GM12878 (cell line): ENCODE results near the gene NFATC3. TPM values are rescaled to one million over a fixed set of nuclear protein-coding genes. Genes with fewer than 3 reads are reported as not detected.
A peak's percentile ranks its signal among the peaks of the same experiment; 100 is the strongest.

Experiments used
- ATAC-seq: fragments of 200-7000 bp; cut with Tn5 transposase; 3 replicates; pipeline ENCODE4 v1.9.1; 2020; ENCODE audit warnings: mild to moderate bottlenecking, moderate library complexity
- BruUV-seq: library from RNA; stranded (reverse); fragments of 400-500 nt; replicated peaks from 2 replicates; lab custom pipeline; 2021; lab: Mats Ljungman, UMichigan
- CTCF ChIA-PET: fragments of 300-600 bp; sonication (Branson Sonifier 250); formaldehyde crosslinking; extraction: SDS; loops from one replicate; lab custom pipeline; 2021; ENCODE audit warnings: inconsistent platforms; lab: Yijun Ruan, JAX
- POLR2A ChIA-PET: fragments of 350-600 bp; formaldehyde crosslinking; extraction: SDS; loops from one replicate; lab custom pipeline; 2021; ENCODE audit warnings: inconsistent platforms; lab: Charles Lee
- RAD21 ChIA-PET: fragments of 300-600 bp; sonication (Branson Sonifier 250); formaldehyde crosslinking; loops from one replicate; lab custom pipeline; 2023; ENCODE audit warnings: antibody characterized with exemption; ENCODE audit not compliant: unreplicated experiment; lab: Charles Lee
- SMC1A ChIA-PET: fragments of 300-600 bp; sonication (Branson Sonifier 250); formaldehyde crosslinking; loops from one replicate; lab custom pipeline; 2023; ENCODE audit not compliant: unreplicated experiment, uncharacterized antibody; lab: Charles Lee
- DNase-seq: peaks from one replicate; pipeline ENCODE4 v3.0.0-alpha.2; 2011; ENCODE audit warnings: low read depth, low spot score
- FAIRE-seq: peaks from 3 replicates; lab custom pipeline; 2011; peaks lifted over from hg19 to GRCh38; lab: Jason Lieb, UNC
- H2AFZ ChIP-seq: 2 replicates; pipeline ENCODE4 v1.6.0; 2011; ENCODE audit warnings: low read depth, low read length, control low read depth; ENCODE audit not compliant: control insufficient read depth
- H3K27ac ChIP-seq: 2 replicates; pipeline ENCODE4 v1.5.1; 2011; ENCODE audit warnings: control low read depth; ENCODE audit not compliant: control insufficient read depth, insufficient read depth
- H3K27me3 ChIP-seq, 2 experiments: replicated peaks in 1 of 2; 2 replicates each; pipeline versions ENCODE4 v1.6.0 to v1.6.1; 2011; ENCODE audit warnings: low read length in 1 of 2; ENCODE audit not compliant: control insufficient read depth in 2 of 2, insufficient read depth in 2 of 2
- H3K36me3 ChIP-seq, 2 experiments: 2 replicates each; pipeline ENCODE4 v1.5.1; 2011; ENCODE audit warnings: low read length in 1 of 2; ENCODE audit not compliant: control insufficient read depth in 2 of 2, insufficient read depth in 2 of 2
- H3K4me1 ChIP-seq: 2 replicates; pipeline ENCODE4 v1.6.1; 2011; ENCODE audit warnings: mild to moderate bottlenecking, low read length, moderate library complexity, mixed read lengths; ENCODE audit not compliant: control insufficient read depth, insufficient read depth
- H3K4me2 ChIP-seq: 2 replicates; pipeline ENCODE4 v1.6.0; 2011; ENCODE audit warnings: control low read depth; ENCODE audit not compliant: control insufficient read depth, insufficient read depth
- H3K4me3 ChIP-seq: fragments of 200-600 bp; sonication (generic); 2 replicates; pipeline ENCODE4 v1.5.1; 2016
- H3K79me2 ChIP-seq: 2 replicates; pipeline ENCODE4 v1.6.0; 2011; ENCODE audit warnings: low read length; ENCODE audit not compliant: control insufficient read depth, insufficient read depth
- H3K9ac ChIP-seq: 2 replicates; pipeline ENCODE4 v1.8.0; 2011; ENCODE audit warnings: low read length, control low read depth, mixed read lengths; ENCODE audit not compliant: control insufficient read depth, insufficient read depth
- H3K9me3 ChIP-seq: replicated peaks from 3 replicates; pipeline ENCODE4 v1.5.1; 2011; ENCODE audit warnings: mild to moderate bottlenecking, low read length; ENCODE audit not compliant: control insufficient read depth, insufficient read depth
- H4K20me1 ChIP-seq: 2 replicates; pipeline ENCODE4 v1.6.0; 2011; ENCODE audit not compliant: control insufficient read depth, insufficient read depth
- BRCA1 ChIP-seq: IDR thresholded peaks from 2 replicates; pipeline ENCODE4 v1.6.1; 2011; ENCODE audit warnings: low read depth, low read length, improper control_type of control experiment
- CHD1 ChIP-seq: IDR thresholded peaks from 2 replicates; pipeline ENCODE4 v1.6.1; 2012; ENCODE audit warnings: low read depth, low read length, improper control_type of control experiment
- IKZF2 ChIP-seq, 2 experiments: fragments of 450-650 bp; IDR thresholded peaks; 2 replicates each; pipeline ENCODE4 v1.6.1; 2017; ENCODE audit warnings: mild to moderate bottlenecking in 2 of 2, moderate library complexity in 2 of 2
- MEF2A ChIP-seq: IDR thresholded peaks from 2 replicates; pipeline ENCODE4 v1.6.1; 2011; ENCODE audit warnings: low read depth, mild to moderate bottlenecking, low read length, moderate library complexity; ENCODE audit not compliant: insufficient read depth
- MEF2B ChIP-seq: fragments of 450-650 bp; IDR thresholded peaks from 2 replicates; pipeline ENCODE4 v1.6.1; 2018; ENCODE audit warnings: mild to moderate bottlenecking, moderate library complexity; ENCODE audit not compliant: partially characterized antibody, poor library complexity, severe bottlenecking
- MLLT1 ChIP-seq: fragments of 450-650 bp; IDR thresholded peaks from 2 replicates; pipeline ENCODE4 v1.6.1; 2016; ENCODE audit warnings: mild to moderate bottlenecking
- NFIC ChIP-seq: IDR thresholded peaks from 2 replicates; pipeline ENCODE4 v1.6.1; 2012; ENCODE audit warnings: low read depth, mild to moderate bottlenecking, inconsistent platforms, low read length, moderate library complexity
- PBX3 ChIP-seq: IDR thresholded peaks from 2 replicates; pipeline ENCODE4 v1.6.1; 2011; ENCODE audit warnings: mild to moderate bottlenecking, low read depth, low read length, moderate library complexity; ENCODE audit not compliant: insufficient replicate concordance
- POLR2AphosphoS5 ChIP-seq: IDR thresholded peaks from 2 replicates; pipeline ENCODE4 v1.6.1; 2011; ENCODE audit warnings: mild to moderate bottlenecking, low read length, inconsistent platforms
- POU2F2 ChIP-seq: IDR thresholded peaks from 3 replicates; pipeline ENCODE4 v1.6.1; 2011; ENCODE audit warnings: low read depth, mild to moderate bottlenecking, low read length, borderline replicate concordance
- RAD21 ChIP-seq: IDR thresholded peaks from 2 replicates; pipeline ENCODE4 v1.6.1; 2011; ENCODE audit warnings: mild to moderate bottlenecking, low read depth, low read length, moderate library complexity; ENCODE audit not compliant: insufficient read depth
- RB1 ChIP-seq: fragments of 450-650 bp; formaldehyde crosslinking; IDR thresholded peaks from 2 replicates; pipeline ENCODE4 v1.6.1; 2017; ENCODE audit warnings: mild to moderate bottlenecking, borderline replicate concordance
- TCF12 ChIP-seq: IDR thresholded peaks from 2 replicates; pipeline ENCODE4 v1.6.1; 2011; ENCODE audit warnings: low read depth, mild to moderate bottlenecking, low read length
- WGBS: methylation state at CpG from one replicate; pipeline ENCODE4 v1.1.6; 2016; ENCODE audit warnings: low lambda C conversion rate; ENCODE audit not compliant: insufficient replicate concordance, insufficient coverage; ENCODE audit errors: missing lambda C conversion rate; 5-methylcytosine and 5-hydroxymethylcytosine counted together
- in situ Hi-C: fragments of 300-500 bp; cut with MboI; formaldehyde crosslinking; loops from 9 replicates; pipeline ENCODE4 v1.14.3; 2018; ENCODE audit warnings: mixed read lengths
- intact Hi-C: fragments of 100-400 bp; cut with micrococcal nuclease; formaldehyde crosslinking; loops from one replicate; pipeline ENCODE4 v1.14.2; 2022; ENCODE audit not compliant: unreplicated experiment
- polyA plus RNA-seq, 11 experiments: library from polyadenylated mRNA; depleted of rRNA in 4 of 11; unstranded in 6 of 11; stranded (reverse) in 5 of 11; fragments of >200 nt; fragmentation: Nextera tagmentation in 4 of 11; fragmentation: Illumina TruSeq in 1 of 11; extraction: Ambion mirVana in 4 of 11; extraction: Trizol in 1 of 11; gene quantifications; 1 replicate in 1 of 11; 2 replicates in 10 of 11; pipeline versions ENCODE4 v1.2.1 to v1.2.3, GENCODE V29; 2011 to 2016; ENCODE audit warnings: inconsistent platforms in 2 of 11, missing spikeins in 2 of 11, low read depth in 1 of 11
- total RNA-seq, 4 experiments: library from RNA; depleted of rRNA in 3 of 4; stranded (reverse); fragments of >200 nt in 3 of 4; fragmentation: Illumina TruSeq in 1 of 4; extraction: Trizol in 1 of 4; gene quantifications; 2 replicates each; pipeline versions ENCODE4 v1.2.1 to v1.2.3, GENCODE V29; 2013 to 2021

Gene NFATC3
- total and polyA plus RNA-seq, 10 of the 15 experiments (the other 5 are each of a cell fraction or from before 2014, with no cell fraction given) = 4.2 to 37.6 (median 24.9) TPM

- POLR2A ChIA-PET = interaction anchor here (1.4 to 12.2 kb wide), 2 partner anchors 18 to 60 kb away, joined by 3 to 177 read pairs; no protein-coding TSS in a partner anchor
- BruUV-seq = TSS peak; percentile 10
- in situ Hi-C loops = no loop called here
Measured at GRCh38 chr16:68267612-68268405, 182.6 kb downstream of the NFATC3 start.

DNA sequence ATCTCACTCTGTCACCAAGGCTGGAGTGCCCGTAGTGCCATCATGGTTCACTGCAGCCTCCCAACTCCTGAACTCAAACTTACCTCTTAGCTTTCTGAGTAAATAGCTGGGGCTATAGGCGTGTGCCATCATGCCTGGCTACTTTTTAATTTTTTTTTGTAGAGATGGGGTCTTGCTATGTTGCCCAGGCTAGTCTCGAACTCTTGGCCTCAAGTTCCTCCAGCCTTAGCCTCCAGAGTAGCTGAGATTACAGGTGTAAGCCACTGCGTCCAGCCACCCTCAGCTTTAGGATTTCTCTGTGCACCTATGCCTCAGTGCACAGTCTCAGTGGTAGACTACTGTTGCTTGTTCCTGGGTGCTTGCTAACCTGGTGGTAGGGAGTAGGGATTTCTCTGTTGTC is 184.6 kb downstream of the NFATC3 start:
- 0 out of 2 replicates have a peak overlapping the region, but pooled peaks have one; percentile 28 for H3K27ac ChIP-seq
- TF ChIP-seq MLLT1 (no peak), CHD1 (no peak), MEF2A (no peak), TCF12 (no peak), PBX3 (no peak), POU2F2 (no peak), NFIC (no peak), RB1 (no peak), POLR2AphosphoS5 (no peak), RAD21 (no peak)

More at GRCh38 chr16:68267612-68268405, 182.6 kb downstream of the NFATC3 start:
- ChIA-PET CTCF (interaction anchor here (1.1 to 4.5 kb wide), 4 partner anchors 15 to 61 kb away, joined by 3 to 19 read pairs (median 4); no protein-coding TSS in a partner anchor), RAD21 (interaction anchor here (0.9 to 2.4 kb wide), 2 partner anchors 16 to 43 kb away, joined by 3 to 15 read pairs; partner anchors contain the start of genes PRMT7 and SLC7A6OS)
- H3K4me2 ChIP-seq = peak overlapping the region; percentile 39
- H3K9ac ChIP-seq = no peak overlapping the region; the same call in 1 of the 2 replicates
- intact Hi-C loops = no loop called here
- no peaks in the 10 kb centered on the region for H4K20me1 ChIP-seq
- H3K27ac ChIP-seq = no peak overlapping the region
- 89% methylated on average over 6 of the region's 6 CpGs for WGBS
- peaks cover 3 to 11% of the 10 kb centered on the region in 2 experiments; a peak in 3 of 4 replicates for H3K36me3 ChIP-seq
- TF ChIP-seq MEF2B (peak; percentile 52), IKZF2 (IDR thresholded peaks at IDR 0.05) (0 out of 4 replicates have a peak, but pooled peaks of 1 of the 2 experiments have one; percentile 18), BRCA1 (no peak)
- TF ChIP-seq, all 136 proteins: peak for 2
- peaks cover 84% of the 10 kb centered on the region for H3K79me2 ChIP-seq
- H3K27me3 ChIP-seq = no peaks in the 10 kb centered on the region
- SMC1A ChIA-PET = interaction anchor here (1.1 to 18.5 kb wide), 6 partner anchors 10 to 61 kb away, joined by 3 to 253 read pairs (median 4); no protein-coding TSS in a partner anchor
- DNase-seq = no peak
- FAIRE-seq = no peak
- no peaks in the 10 kb centered on the region for H3K9me3 ChIP-seq
- H2AFZ ChIP-seq = no peak overlapping the region
- ATAC-seq = no peak
- H3K4me1 ChIP-seq = peaks cover 28% of the 10 kb centered on the region
- peak overlapping the region; percentile 42; the same call in 1 of the 2 replicates for H3K4me3 ChIP-seq

More for the DNA sequence above, 184.6 kb downstream of the NFATC3 start:
- ATAC-seq (no peak), DNase-seq (no peak), FAIRE-seq (no peak)
- peak overlapping the region; percentile 4; the same call in 1 of the 2 replicates for H3K4me2 ChIP-seq
- H3K9me3 ChIP-seq = no peaks in the 10 kb centered on the region
- POLR2A ChIA-PET = interaction anchor here (0.5 to 12.2 kb wide), 3 partner anchors 17 to 362 kb away, joined by 3 to 177 read pairs (median 4); no protein-coding TSS in a partner anchor
- H3K79me2 ChIP-seq = peaks cover 89% of the 10 kb centered on the region
- 93% methylated on average over 4 of the region's 4 CpGs for WGBS
- no peak overlapping the region for H3K9ac ChIP-seq
- CTCF ChIA-PET = interaction anchor here (0.6 to 4.5 kb wide), 3 partner anchors 9 to 96 kb away, joined by 5 to 19 read pairs (median 5); no protein-coding TSS in a partner anchor
- H3K4me3 ChIP-seq = no peak overlapping the region
- RAD21 ChIA-PET = interaction anchor here (1.5 to 2.1 kb wide), 5 partner anchors 13 to 49 kb away, joined by 3 to 7 read pairs (median 5); no protein-coding TSS in a partner anchor
- no peaks in the 10 kb centered on the region for H4K20me1 ChIP-seq
- SMC1A ChIA-PET = interaction anchor here (0.6 to 18.5 kb wide), 9 partner anchors 9 to 877 kb away, joined by 3 to 253 read pairs (median 4); no protein-coding TSS in a partner anchor
- intact Hi-C loops (no loop called here), in situ Hi-C loops (no loop called here)
- H3K36me3 ChIP-seq = peaks cover 9 to 24% of the 10 kb centered on the region in 2 experiments; a peak in 3 of 4 replicates
- H3K27me3 ChIP-seq = no peaks in the 10 kb centered on the region
- no peak overlapping the region for H2AFZ ChIP-seq
- BruUV-seq = no TSS peak
- H3K4me1 ChIP-seq = peaks cover 39% of the 10 kb centered on the region
